NCI-H1694 (cell line): ENCODE data around the gene ATP6V1B1.
A peak's percentile ranks its signal among the peaks of the same experiment; 100 is the strongest.

Source experiments
- DNase-seq: peaks from one replicate; lab custom pipeline; 2025; lab: John Stamatoyannopoulos, UW

ATP6V1B1 gene

GRCh38 chr2:70966681-70967080 is 31.0 kb downstream of the ATP6V1B1 start:
- DNase-seq, result no peak

- no peak for DNase-seq
These were observed 31.5 kb downstream of the ATP6V1B1 start for GRCh38 chr2:70967189-70967588.

DNA sequence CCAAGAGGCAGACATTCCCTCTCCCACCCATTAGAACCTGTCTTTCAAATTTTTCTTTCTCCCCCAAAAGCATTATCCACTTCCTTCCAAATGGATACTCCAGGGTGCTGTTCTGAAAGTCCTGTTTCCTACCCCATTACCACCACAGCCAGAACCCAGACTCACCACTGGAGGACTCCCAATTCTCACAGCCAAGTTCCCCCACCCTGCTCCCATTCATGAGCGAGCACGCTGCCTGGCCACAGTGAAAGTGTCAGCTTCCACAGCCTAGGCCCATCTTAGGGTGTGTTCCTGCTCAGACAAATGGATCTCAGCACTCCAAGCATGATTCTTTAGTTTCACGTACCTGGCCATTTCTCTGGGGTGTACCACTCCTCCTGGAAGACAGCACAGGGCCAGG is 38.9 kb downstream of the ATP6V1B1 start:
- no peak for DNase-seq

DNA sequence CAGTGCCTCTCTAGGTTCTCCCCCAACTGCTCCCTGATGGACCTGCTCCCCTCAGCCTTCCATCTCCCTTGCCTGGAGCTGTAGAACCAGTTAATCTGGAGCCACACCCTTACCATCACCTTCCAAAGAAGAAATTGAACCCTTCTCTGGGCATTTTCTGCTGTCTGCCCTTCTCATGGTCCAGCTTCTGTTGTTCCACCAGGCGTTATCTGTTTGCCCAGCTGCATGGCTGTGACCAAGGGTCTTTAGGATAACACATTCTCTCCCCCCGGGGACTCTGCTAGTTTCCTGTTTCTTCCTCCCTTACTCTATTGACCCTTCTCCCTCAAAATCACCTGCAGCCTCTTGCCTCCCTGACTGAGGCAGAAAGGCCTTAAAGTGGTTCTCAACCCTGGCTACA is 39.5 kb downstream of the ATP6V1B1 start:
- no peak for DNase-seq

GRCh38 chr2:70977605-70978205 is 42.0 kb downstream of the ATP6V1B1 start:
- DNase-seq, result no peak

DNA sequence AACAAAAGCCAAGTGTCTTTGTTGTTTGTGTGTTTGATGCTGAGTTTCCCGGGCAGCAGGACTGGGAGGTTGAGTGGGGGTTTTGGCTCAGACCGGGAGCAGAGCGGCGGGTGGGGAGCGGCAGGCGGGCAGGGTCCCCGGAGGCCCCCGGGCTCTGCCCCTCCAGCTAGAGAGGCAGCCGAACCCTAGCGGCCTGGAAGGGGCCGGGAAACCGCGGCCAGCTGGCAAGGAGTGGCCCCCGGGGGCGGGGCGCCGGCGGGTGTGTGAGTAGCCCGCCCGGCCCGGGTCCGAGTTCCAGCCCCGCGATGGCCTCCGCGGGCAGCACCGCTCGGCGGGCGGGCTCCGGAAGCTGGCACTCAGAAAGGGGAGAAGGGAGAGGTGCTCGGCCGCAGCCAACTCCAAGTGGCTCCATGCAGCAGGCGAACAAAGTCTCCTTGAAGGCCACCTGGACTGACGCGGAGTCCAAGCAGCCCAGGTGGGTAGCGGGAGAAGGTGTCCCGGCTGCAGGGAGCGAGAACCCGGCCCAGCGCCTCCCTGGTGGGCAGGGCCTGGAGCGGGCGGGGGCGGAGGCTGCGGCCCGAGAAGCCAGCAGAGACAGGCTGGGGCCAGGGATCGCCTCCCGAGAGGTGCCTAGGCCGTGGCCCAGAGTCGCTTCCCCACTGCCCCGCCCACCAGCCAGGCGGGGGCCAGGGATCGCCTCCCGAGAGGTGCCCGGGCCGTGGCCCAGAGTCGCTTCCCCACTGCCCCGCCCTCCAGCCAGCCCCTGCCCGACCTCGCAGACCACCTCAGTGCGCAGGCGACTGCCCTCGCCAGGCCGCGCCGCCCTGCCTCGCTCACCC is 42.9 kb downstream of the ATP6V1B1 start, which contains the start of gene ANKRD53:
Gene ANKRD53 (plus strand): TSS at position 290 of the 839 bp plus-strand sequence. CDS start 16 bp downstream, at position 306.
- no peak for DNase-seq

- DNase-seq, result no peak
These were observed 43.4 kb downstream of the ATP6V1B1 start for GRCh38 chr2:70979180-70979488.

DNA sequence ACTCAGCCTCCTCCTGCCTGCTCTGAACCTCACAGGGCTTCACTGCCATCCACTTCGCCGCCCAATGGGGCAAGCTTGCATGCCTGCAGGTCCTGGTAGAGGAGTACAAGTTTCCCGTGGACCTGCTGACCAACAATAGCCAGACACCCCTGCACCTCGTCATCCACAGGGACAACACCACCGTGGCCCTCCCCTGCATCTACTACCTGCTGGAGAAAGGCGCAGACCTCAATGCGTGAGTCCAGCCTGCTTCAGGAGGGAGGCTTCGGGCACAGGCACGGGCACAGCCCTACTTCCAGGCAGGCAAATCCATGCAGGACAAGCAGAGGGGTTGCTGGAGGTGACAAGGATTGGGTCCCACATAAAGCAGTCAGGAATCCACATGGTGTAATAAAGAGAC is 43.9 kb downstream of the ATP6V1B1 start:
- DNase-seq, result no peak

DNA sequence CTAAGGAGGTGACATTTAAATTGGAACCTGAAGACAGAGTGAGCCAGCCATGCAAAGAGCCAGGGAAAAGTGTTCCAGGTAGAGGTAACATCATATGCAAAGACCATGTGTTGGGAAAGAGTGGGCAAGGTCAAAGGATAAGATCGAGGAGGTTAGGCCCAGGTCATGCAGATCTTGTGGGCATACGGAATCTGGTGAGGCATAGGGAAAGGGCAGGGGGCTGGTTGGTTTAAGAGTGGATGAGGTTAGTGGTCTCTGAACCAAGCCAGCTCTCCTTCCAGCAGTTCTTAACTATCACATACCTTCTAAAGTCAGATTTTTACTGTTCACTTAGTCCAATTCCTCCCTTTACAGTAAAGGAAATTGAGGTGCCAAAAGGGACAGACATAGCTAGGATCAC is 45.7 kb downstream of the ATP6V1B1 start:
- DNase-seq, result no peak

DNA sequence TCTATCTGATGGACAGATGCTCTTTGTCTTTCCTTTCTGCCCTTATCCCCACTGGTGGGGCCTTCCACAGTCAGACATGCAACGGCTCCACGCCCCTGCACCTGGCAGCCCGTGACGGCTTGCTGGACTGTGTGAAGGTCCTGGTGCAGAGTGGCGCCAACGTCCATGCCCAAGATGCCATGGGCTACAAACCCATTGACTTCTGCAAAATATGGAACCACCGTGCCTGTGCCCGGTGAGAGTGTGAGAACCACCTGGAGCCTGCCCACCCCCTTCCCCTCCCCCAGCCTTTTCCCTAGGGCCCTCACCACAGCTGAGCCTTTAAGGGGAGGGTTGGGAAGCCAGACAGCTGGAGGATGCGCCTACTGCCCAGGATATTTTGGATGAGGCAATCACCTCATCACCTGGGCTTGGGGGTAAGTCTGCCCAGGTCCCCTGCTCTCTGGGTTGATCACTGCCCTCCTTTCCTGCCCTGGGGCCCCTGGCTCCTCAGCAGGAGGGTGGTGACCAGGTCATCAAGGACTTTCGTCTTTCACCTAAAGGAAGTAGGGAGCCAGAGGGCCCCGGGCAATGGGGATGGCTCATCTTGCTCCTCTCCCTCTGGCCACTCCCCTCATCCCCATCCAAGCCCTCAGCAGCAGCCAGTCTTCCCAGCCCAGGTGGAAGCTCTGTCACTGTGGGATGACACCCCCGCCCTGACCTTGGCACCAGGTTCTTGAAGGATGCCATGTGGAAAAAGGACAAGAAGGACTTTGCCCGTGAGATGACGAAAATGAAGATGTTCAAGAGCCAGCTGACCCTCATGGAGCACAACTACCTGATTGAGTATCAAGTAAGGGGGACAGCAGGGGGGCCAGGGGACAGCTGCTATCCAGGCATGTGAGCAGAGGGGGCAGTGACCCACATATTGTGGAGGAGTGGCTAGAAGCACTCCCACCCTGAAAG is 46.4 kb downstream of the ATP6V1B1 start:
- DNase-seq, result no peak

DNA sequence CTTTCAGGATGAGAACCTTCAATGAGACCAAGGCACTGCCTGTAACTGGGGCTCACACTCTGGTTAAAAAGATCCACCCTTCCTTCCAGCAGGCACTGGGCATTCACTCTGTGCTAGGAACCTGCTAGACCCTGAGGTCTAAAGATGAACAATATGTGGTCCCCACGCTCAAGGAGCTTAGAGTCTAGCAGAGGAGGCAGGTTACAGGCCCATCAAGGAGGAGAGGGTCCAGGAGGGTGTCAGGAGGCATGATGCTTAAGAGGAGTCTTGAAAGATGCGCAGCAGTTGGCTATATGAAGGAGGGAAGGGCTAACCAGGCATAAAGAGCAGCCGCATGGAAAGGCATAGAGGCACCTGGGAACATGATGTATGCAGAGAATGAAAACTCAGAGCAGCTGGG is 47.3 kb downstream of the ATP6V1B1 start:
- DNase-seq, result no peak

- DNase-seq, result no peak
These were observed 48.0 kb downstream of the ATP6V1B1 start for GRCh38 chr2:70983506-70984227.

DNA sequence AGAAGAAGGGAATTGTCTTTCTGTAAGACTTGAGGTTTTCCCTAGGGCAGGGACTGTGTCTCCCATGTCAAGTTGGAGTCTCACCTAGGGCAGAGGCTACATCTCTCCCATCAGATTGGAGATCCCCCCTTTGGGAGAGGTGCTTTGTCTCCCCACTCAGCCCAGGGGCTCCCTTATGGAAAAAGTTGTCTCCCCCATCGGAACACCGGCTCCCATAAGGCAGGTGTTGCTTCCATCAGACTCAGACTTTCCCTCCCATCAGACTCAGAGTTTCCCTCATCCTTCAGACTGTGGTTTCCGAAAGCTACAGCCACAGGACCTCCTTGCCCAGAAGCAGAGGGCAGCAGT is 48.5 kb downstream of the ATP6V1B1 start:
- DNase-seq, result no peak

GRCh38 chr2:70984576-70985282 is 49.0 kb downstream of the ATP6V1B1 start:
- peak; percentile 13 for DNase-seq

- no peak for DNase-seq
These were observed 49.6 kb downstream of the ATP6V1B1 start for GRCh38 chr2:70985283-70985688.

GRCh38 chr2:70985956-70986355 is 50.3 kb downstream of the ATP6V1B1 start:
- DNase-seq, result no peak

DNA sequence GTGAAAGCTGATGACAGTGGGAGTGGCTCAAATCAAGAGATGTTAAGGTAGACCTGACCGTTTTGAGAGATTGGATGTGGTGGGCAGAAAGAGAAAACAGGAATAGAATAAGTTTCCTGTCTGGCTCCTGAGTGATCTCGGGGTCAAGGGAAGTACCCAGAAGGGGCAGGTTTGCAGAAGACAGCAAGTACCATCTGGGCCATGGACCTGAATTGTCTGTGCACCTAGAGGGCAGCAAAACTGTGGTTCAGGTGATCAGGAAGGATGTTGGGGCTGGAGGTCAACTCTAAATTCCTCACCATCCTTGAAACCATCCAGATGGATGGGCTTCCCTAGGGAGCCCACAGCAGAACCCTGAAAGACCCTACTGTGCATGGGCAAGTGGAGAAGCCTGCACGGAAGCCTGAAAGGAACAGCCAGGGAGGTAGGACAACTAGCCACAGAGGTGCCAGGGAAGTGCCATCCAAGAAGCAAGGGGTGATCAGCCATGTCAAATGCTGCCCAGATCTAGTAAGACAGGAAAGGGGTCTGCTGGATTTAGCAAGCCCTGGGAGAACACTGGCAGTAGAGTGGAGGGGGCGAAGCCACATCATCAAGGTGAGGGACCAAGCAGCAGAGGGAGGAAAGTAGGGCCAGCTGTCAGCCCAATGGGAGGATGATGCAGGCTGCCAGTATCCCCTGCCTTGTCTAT is 50.9 kb downstream of the ATP6V1B1 start:
- DNase-seq, result no peak

DNA sequence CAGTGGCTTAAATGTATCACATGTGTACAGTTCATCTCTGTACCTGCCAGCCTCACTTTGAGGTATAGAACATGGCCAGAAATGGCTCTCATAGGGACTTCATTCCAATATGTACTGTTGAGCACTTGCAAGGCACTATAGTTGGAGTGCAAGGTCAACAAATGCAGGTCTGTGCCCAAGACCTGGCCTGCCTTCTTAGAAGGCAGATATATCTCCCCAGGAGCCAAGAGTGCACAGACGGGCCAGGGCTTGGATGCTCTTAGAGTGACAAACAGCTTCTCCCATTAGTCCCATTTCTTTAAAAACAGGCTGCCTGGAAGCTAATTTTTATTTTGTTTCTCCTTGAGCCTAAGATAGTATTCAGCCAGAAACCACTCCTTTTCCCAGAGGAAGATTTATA is 51.7 kb downstream of the ATP6V1B1 start:
- DNase-seq, result no peak

GRCh38 chr2:70988151-70988550 is 52.5 kb downstream of the ATP6V1B1 start:
- DNase-seq, result no peak

DNA sequence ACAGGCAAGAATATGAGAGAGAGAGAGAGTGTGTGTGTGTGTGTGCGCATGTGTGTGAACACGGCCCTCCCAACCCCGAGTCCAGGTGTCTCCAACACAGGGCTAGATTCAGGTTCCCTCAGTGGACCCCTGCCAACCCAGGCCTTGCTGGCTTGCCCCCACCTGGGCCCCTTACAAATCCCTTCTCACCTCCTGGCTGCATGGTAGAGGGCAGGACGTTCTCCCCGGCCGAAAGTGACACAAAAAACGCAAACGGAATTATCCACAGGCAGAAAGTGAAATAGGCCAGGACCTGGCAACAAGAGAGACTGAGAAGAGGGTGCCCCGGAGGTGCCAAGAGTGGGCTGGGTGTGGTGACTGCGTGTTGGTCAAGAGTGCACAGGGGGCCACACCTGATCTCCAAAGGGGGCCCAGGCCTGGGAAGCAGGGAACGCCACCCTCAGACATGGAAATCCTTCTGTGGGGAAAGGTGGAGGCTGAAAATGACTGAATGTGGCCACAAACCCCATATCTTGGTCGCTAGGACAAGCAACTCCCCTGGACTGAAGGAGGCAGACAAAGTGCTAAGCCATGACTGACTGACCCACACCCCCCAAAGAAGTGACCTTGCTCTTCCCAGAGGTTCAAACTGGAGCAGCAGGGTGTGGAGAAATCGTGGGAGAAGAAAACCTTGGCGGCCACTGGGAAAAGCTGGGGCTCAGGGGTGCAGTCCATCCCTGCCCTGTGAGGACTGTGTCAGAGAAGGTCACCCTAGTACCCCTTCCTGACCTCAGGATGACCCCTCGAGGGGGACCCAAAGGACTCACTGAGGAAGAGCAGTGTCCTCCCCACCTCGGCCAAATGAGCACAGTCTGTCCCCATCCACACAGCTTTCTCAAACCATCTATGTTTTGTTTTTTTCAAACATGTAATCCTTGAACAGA is 53.3 kb downstream of the ATP6V1B1 start:
- no peak for DNase-seq
